ENCODE results near the gene NSMCE1.

DNA sequence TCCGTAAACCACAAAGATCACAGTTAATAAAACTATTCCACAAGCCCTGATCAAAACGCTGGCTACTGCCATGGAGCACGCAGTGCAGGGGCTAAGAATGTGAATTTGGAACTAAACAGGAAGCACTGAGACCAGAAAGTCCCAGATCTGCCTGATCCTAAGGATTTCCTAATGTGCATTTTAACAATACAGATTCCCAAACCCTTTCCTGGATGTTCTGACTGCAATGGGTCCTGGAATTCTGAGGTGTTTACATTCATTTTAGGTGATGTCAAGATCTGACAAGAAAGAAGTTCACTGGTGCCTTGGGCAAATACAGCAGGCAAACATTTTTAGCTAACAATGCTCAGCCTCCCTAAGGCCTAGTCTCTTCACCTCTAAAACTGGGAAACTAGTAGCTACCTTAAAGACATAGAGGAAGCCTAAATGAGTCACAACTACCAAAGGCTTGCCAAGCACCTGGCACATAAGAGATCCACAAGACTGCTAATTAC is 10.3 kb downstream of the NSMCE1 start:
- TF ChIP-seq, protein P1, sequence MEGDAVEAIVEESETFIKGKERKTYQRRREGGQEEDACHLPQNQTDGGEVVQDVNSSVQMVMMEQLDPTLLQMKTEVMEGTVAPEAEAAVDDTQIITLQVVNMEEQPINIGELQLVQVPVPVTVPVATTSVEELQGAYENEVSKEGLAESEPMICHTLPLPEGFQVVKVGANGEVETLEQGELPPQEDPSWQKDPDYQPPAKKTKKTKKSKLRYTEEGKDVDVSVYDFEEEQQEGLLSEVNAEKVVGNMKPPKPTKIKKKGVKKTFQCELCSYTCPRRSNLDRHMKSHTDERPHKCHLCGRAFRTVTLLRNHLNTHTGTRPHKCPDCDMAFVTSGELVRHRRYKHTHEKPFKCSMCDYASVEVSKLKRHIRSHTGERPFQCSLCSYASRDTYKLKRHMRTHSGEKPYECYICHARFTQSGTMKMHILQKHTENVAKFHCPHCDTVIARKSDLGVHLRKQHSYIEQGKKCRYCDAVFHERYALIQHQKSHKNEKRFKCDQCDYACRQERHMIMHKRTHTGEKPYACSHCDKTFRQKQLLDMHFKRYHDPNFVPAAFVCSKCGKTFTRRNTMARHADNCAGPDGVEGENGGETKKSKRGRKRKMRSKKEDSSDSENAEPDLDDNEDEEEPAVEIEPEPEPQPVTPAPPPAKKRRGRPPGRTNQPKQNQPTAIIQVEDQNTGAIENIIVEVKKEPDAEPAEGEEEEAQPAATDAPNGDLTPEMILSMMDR (conservative IDR thresholded peaks at IDR 0.05; ENCODE audit: low read depth, low read length) = no peak
- no peak for TF ChIP-seq EZH2 (IDR thresholded peaks at IDR 0.05; ENCODE audit: borderline replicate concordance, low read depth, low read length, poor library complexity, severe bottlenecking)

Measured in A673 (cell line).